Adipocyte (in vitro differentiated cells): Measurements from ENCODE around the gene JAM3.

Source experiments
- DNase-seq: peaks from one replicate; pipeline ENCODE4 v3.0.0-alpha.2; 2015; ENCODE audit warnings: low read depth
- H3K27me3 ChIP-seq: replicated peaks from 2 replicates; pipeline ENCODE4 v1.7.0; 2013; ENCODE audit warnings: mild to moderate bottlenecking, low read length, moderate library complexity; ENCODE audit not compliant: control insufficient read depth, insufficient read depth
- H3K36me3 ChIP-seq: 2 replicates; pipeline ENCODE4 v1.7.0; 2013; ENCODE audit warnings: low read length, mild to moderate bottlenecking, moderate library complexity; ENCODE audit not compliant: control insufficient read depth, insufficient read depth, severe bottlenecking
- H3K4me1 ChIP-seq: 2 replicates; pipeline ENCODE4 v1.7.0; 2013; ENCODE audit warnings: mild to moderate bottlenecking, low read length, moderate library complexity; ENCODE audit not compliant: control insufficient read depth, insufficient read depth
- H3K4me3 ChIP-seq: 2 replicates; pipeline ENCODE4 v1.7.0; 2013; ENCODE audit warnings: mild to moderate bottlenecking, low read length, moderate library complexity
- H3K9ac ChIP-seq: 2 replicates; pipeline ENCODE4 v1.7.0; 2013; ENCODE audit warnings: mild to moderate bottlenecking, low read length, moderate library complexity
- H3K9me3 ChIP-seq: 2 replicates; pipeline ENCODE4 v1.7.0; 2013; ENCODE audit warnings: mild to moderate bottlenecking, low read length, moderate library complexity; ENCODE audit not compliant: control insufficient read depth

The JAM3 gene

GRCh38 chr11:134032043-134032442 is 36.8 kb upstream of the JAM3 start:
- Histone ChIP-seq H3K9me3 (no peaks in the 10 kb centered on the region), H3K36me3 (no peaks in the 10 kb centered on the region), H3K4me1 (peaks cover 15% of the 10 kb centered on the region), H3K27me3 (peaks cover 49% of the 10 kb centered on the region), H3K9ac (no peak overlapping the region), H3K4me3 (no peak overlapping the region)
- DNase-seq = no peak

- Histone ChIP-seq H3K4me1 (peaks cover 18% of the 10 kb centered on the region), H3K36me3 (no peaks in the 10 kb centered on the region), H3K9ac (no peak overlapping the region), H3K9me3 (no peaks in the 10 kb centered on the region), H3K4me3 (no peak overlapping the region), H3K27me3 (peaks cover 45% of the 10 kb centered on the region)
- no peak for DNase-seq
These were observed 36.3 kb upstream of the JAM3 start for GRCh38 chr11:134032501-134033091.

GRCh38 chr11:134033276-134033675 is 35.6 kb upstream of the JAM3 start:
- peak overlapping the region; percentile 56 for H3K4me3 ChIP-seq
- peaks cover 23% of the 10 kb centered on the region for H3K4me1 ChIP-seq
- H3K9ac ChIP-seq = no peak overlapping the region
- peaks cover 38% of the 10 kb centered on the region for H3K27me3 ChIP-seq
- no peaks in the 10 kb centered on the region for H3K36me3 ChIP-seq
- DNase-seq = no peak
- H3K9me3 ChIP-seq = no peaks in the 10 kb centered on the region

DNA sequence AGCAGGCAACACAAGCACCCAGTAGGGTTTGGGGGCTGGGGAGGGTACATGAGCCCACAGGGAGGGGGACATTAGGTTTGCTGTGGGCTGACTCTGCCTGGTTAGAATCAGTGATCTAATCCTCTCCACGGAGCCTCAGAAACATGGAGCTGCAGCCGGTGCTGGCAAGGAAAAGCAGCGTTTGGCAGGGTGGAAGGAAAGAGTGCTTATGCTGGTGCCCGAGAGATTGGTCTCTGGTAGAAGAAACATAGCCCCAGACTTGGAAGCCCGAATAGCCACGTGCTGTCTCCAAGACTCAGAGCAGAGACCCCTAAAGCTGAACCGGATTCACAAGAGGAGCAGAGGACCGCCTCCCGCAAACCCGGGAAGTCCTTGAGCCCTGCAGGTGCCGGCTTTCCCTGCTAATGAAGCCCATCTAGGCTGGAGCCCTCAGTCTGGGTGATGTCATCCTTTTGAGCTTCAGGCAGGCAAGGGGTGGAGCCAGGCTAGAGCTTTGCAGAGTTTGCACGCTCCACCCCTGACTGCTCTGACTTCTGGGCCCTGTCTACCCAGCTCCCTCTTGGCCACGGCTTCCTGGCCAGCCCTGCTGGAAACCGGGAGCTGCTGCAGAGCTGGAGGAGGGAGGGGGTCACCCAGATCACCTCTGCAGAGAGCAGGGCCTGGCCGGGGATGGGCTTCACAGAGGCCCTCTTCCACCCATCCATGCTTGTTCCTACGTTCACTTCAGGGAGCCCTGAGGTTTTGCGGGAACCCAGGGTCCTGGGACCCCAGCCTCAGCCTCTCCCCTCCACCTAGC is 35.0 kb upstream of the JAM3 start:
- peak; percentile 93 for DNase-seq
- peak overlapping the region; percentile 63 for H3K9ac ChIP-seq
- H3K27me3 ChIP-seq = peaks cover 32% of the 10 kb centered on the region
- H3K4me3 ChIP-seq = peak overlapping the region; percentile 56
- peaks cover 23% of the 10 kb centered on the region for H3K4me1 ChIP-seq
- H3K9me3 ChIP-seq = no peaks in the 10 kb centered on the region
- H3K36me3 ChIP-seq = no peaks in the 10 kb centered on the region

DNA sequence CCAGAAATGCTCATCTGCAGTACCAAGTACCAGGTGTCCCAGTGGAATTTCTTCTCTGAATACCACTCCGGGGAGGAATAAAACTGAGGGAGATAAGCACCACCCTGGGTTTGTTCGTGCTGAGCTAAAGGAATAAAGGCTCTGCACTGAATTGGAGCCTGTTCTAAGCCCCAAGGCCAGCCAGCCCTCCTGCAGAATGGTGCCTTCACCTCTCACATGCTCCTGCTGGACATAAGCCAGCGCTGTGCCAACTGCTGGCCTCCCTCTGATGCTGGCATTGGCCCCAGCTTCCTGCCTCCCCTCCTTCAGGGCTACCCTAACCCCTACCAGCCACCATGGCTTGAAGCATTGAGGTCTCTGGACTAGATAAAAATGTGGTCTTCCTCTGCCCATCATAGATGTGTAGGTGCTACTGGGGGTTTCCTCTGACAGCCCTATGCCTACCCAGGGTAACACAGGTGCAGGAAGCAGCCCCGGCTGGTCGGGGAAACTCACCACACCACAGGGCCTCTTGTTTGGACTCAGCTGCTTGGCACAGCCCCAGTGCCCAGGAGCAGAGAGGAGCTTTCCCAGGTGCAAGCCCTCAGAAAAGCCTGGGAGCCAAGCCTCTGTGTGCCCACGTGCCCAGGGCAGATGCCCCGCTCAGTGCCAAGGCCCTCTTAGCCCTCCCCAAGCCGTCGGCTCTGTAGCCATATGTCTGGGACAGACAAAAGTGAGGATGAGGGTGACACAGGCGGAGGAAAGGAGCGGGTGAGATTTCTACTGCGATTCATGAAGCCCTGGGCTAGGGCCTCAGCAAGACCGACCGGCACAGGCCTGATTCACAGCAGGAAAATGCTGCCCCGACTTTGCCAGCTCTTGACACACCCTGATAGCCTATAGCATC is 34.1 kb upstream of the JAM3 start:
- Histone ChIP-seq H3K27me3 (peaks cover 29% of the 10 kb centered on the region), H3K9me3 (no peaks in the 10 kb centered on the region), H3K36me3 (no peaks in the 10 kb centered on the region), H3K9ac (peak overlapping the region; percentile 63), H3K4me1 (peaks cover 23% of the 10 kb centered on the region), H3K4me3 (no peak overlapping the region)
- DNase-seq = peak; percentile 59

DNA sequence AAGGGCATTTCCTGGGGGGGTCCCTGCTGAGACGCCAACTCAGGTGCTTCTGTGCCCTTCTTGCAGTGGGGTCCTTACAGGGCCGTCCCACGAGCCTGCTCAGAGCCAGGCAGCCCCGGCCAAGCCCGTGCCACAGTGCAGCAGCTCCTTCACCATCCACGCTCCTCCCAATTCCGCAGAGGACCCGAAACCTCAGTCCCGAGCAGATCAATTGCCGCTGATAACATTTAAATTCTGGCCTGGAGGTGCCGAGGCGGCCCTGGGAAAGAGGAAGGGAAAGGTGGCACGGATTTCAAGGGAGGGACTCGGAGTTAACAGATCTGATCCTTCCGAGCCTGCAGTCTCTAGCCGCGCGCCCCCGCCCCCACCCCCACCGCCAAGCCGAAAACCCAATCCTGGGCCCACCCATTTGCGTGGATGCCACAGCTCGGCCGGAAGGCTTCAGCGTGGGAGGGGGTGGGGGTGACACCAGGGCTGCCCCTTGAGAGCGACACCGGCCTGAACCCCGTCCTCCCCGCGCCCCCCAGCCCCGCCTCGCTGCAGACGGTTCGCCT is 32.3 kb upstream of the JAM3 start:
- Histone ChIP-seq H3K9me3 (no peaks in the 10 kb centered on the region), H3K9ac (peak overlapping the region; percentile 77), H3K4me3 (peak overlapping the region; percentile 87), H3K36me3 (no peaks in the 10 kb centered on the region), H3K27me3 (peaks cover 10% of the 10 kb centered on the region), H3K4me1 (peaks cover 23% of the 10 kb centered on the region)
- peak; percentile 42 for DNase-seq

DNA sequence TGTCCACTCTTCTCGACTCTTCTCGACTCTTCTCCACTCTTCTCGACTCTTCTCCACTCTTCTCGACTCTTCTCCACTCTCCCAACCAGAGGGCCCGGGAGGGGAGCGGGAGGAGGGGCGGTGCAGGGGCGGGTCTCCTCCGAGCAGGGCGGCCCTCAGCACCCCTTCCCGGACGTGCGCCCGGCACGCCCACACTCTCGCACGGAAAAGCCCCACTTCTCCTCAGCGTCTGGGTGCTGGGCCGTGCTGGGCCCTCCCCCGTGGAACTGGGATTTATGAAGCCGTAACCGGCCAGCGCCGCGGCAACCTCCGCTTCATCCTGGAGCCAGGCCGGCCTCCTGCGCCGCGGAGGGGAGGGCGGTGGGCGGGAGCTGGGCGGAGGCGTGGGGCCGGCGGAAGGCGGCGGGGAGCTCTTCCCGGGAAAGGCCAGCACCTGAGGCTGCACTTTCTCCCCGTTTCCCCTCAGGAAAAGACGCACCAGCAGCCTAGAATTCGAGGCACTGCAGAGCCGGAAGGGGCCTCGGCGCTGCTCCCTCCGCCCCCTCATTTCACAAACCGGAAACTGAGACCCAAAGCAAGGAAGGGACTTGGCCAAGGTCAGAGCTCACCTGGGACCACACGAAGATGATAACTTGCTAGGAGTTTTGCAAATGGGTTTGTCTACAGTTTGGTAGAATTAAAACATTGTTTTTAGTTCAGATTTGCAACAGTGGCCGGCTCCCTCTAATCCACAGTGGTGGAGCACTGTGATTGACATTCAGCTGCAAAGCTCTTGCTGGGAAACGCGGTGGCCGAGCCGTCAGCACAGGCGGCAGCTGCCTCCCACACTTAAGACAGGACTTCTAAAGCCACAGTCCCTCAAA is 31.6 kb upstream of the JAM3 start:
- Histone ChIP-seq H3K36me3 (no peaks in the 10 kb centered on the region), H3K4me1 (peaks cover 23% of the 10 kb centered on the region)

GRCh38 chr11:134038897-134039470 is 29.9 kb upstream of the JAM3 start:
- H3K9me3 ChIP-seq = no peaks in the 10 kb centered on the region
- peak; percentile 40 for DNase-seq
- no peaks in the 10 kb centered on the region for H3K36me3 ChIP-seq
- no peaks in the 10 kb centered on the region for H3K27me3 ChIP-seq
- peaks cover 16% of the 10 kb centered on the region for H3K4me1 ChIP-seq
- no peak overlapping the region for H3K9ac ChIP-seq
- H3K4me3 ChIP-seq = no peak overlapping the region

More for the DNA sequence above, 31.6 kb upstream of the JAM3 start:
- Histone ChIP-seq H3K9ac (peak overlapping the region; percentile 77), H3K27me3 (peaks cover 3% of the 10 kb centered on the region), H3K4me3 (peak overlapping the region; percentile 87), H3K9me3 (no peaks in the 10 kb centered on the region)
- peak; percentile 78 for DNase-seq

- Histone ChIP-seq H3K27me3 (no peaks in the 10 kb centered on the region), H3K9me3 (no peaks in the 10 kb centered on the region), H3K9ac (no peak overlapping the region), H3K36me3 (no peaks in the 10 kb centered on the region), H3K4me3 (no peak overlapping the region), H3K4me1 (peaks cover 8% of the 10 kb centered on the region)
- DNase-seq = no peak
These were observed 29.0 kb upstream of the JAM3 start for GRCh38 chr11:134039726-134040385.
